Measurements from ENCODE around the gene SEMA6B. TPM values are rescaled to one million over a fixed set of nuclear protein-coding genes. Genes with fewer than 3 reads are reported as not detected.

Gene SEMA6B
- total and polyA plus RNA-seq, 8 donors, result 1.2 to 6.7 (median 2.0) TPM; not detected in 1

GRCh38 chr19:4513248-4513647 is 46.2 kb downstream of the SEMA6B start:
- intact Hi-C loops (cut with DNase I; ENCODE audit: low total_unique reads), result no loop called here
- H3K27me3 ChIP-seq, result peaks cover 0 to 8% (median 0%) of the 10 kb centered on the region in 3 donors
- no peaks in the 10 kb centered on the region for H3K9me3 ChIP-seq
- H3K36me3 ChIP-seq, result peaks cover 0 to 34% (median 11%) of the 10 kb centered on the region in 4 donors
- 86 to 95% (median 90%) methylated on average over 11 to 17 of the region's 17 CpGs for WGBS, 5 donors
- TF ChIP-seq POLR2AphosphoS5 (IDR thresholded peaks at IDR 0.05) (no peak), EP300 (IDR thresholded peaks at IDR 0.05) (no peak), CTCF (IDR thresholded peaks at IDR 0.05) (no peak), POLR2A (IDR thresholded peaks at IDR 0.05) (no peak)
- H3K27ac ChIP-seq, result no peak overlapping the region
- no peak for DNase-seq
- no peak overlapping the region for H3K4me3 ChIP-seq
- H3K4me1 ChIP-seq, result peaks cover 6 to 15% (median 10%) of the 10 kb centered on the region in 4 donors

- Histone ChIP-seq H3K27me3 (peaks cover 0 to 5% (median 0%) of the 10 kb centered on the region in 3 donors), H3K4me3 (no peak overlapping the region), H3K4me1 (peaks cover 0 to 9% (median 6%) of the 10 kb centered on the region in 4 donors), H3K36me3 (peaks cover 0 to 43% (median 14%) of the 10 kb centered on the region in 4 donors), H3K27ac (no peak overlapping the region), H3K9me3 (no peaks in the 10 kb centered on the region)
- TF ChIP-seq CTCF (IDR thresholded peaks at IDR 0.05) (no peak), POLR2A (IDR thresholded peaks at IDR 0.05) (no peak), EP300 (IDR thresholded peaks at IDR 0.05) (no peak), POLR2AphosphoS5 (IDR thresholded peaks at IDR 0.05) (no peak)
- no peak for DNase-seq
- intact Hi-C loops (cut with DNase I; ENCODE audit: low total_unique reads), result no loop called here
- 88 to 96% (median 93%) methylated on average over 17 of the region's 17 CpGs for WGBS, 5 donors
Measured at GRCh38 chr19:4512070-4512469, 47.4 kb downstream of the SEMA6B start.

GRCh38 chr19:4511300-4512054 is 48.0 kb downstream of the SEMA6B start:
- no peaks in the 10 kb centered on the region for H3K27me3 ChIP-seq
- H3K4me1 ChIP-seq, result peaks cover 0 to 3% (median 2%) of the 10 kb centered on the region in 4 donors
- peaks cover 0 to 48% (median 20%) of the 10 kb centered on the region in 4 donors for H3K36me3 ChIP-seq
- no peaks in the 10 kb centered on the region for H3K9me3 ChIP-seq
- intact Hi-C loops (cut with DNase I; ENCODE audit: low total_unique reads), result no loop called here
- H3K4me3 ChIP-seq, result no peak overlapping the region
- DNase-seq, result no peak
- WGBS, 5 donors, result 84 to 90% (median 87%) methylated on average over 26 to 27 of the region's 27 CpGs
- no peak overlapping the region for H3K27ac ChIP-seq
- no peak for TF ChIP-seq EP300 (IDR thresholded peaks at IDR 0.05)

GRCh38 chr19:4510435-4511255 is 48.8 kb downstream of the SEMA6B start:
- H3K9me3 ChIP-seq, result no peaks in the 10 kb centered on the region
- TF ChIP-seq POLR2AphosphoS5 (IDR thresholded peaks at IDR 0.05) (no peak), CTCF (IDR thresholded peaks at IDR 0.05) (no peak), POLR2A (IDR thresholded peaks at IDR 0.05) (no peak), EP300 (IDR thresholded peaks at IDR 0.05) (no peak)
- no peak overlapping the region for H3K4me3 ChIP-seq
- peaks cover 0 to 49% (median 27%) of the 10 kb centered on the region in 4 donors for H3K36me3 ChIP-seq
- H3K4me1 ChIP-seq, result no peaks in the 10 kb centered on the region
- H3K27ac ChIP-seq, result no peak overlapping the region
- DNase-seq, result no peak
- H3K27me3 ChIP-seq, result no peaks in the 10 kb centered on the region
- WGBS, 5 donors, result 88 to 93% (median 90%) methylated on average over 29 to 37 of the region's 37 CpGs
- intact Hi-C loops (cut with DNase I; ENCODE audit: low total_unique reads), result no loop called here

Measured in stomach (tissue), 9 donors.